Common myeloid progenitor, CD34-positive (primary cell): ENCODE measurements around the gene KIFAP3.
"Not testable (repeated sequence)": the region's sequence is repeated elsewhere in the genome, so short reads cannot be mapped to it uniquely, and the experiment has no call there.

Source experiments
- CTCF ChIA-PET: fragments of 350-600 bp; sonication (Branson Sonifier 250); formaldehyde crosslinking; loops from one replicate; lab custom pipeline; 2021; ENCODE audit warnings: antibody characterized with exemption; lab: Charles Lee
- POLR2A ChIA-PET: fragments of 350-600 bp; sonication (Branson Sonifier 250); formaldehyde crosslinking; loops from one replicate; lab custom pipeline; 2021; ENCODE audit warnings: antibody characterized with exemption; lab: Charles Lee
- DNase-seq, 3 donors: peaks; one replicate each; pipeline versions ENCODE4 v3.0.0 to v3.0.0-alpha.2; 2013
- H3K27ac ChIP-seq, 2 experiments: 1 replicate in 1 of 2; 2 replicates in 1 of 2; pipeline ENCODE4 v1.7.0; 2013; ENCODE audit warnings: inconsistent platforms in 2 of 2, low read length in 2 of 2, mild to moderate bottlenecking in 2 of 2, low read depth in 1 of 2, moderate library complexity in 1 of 2; ENCODE audit not compliant: severe bottlenecking in 2 of 2, insufficient read depth in 1 of 2, poor library complexity in 1 of 2
- H3K27me3 ChIP-seq, 5 experiments: replicated peaks in 2 of 5; 1 replicate in 3 of 5; 2 replicates in 2 of 5; pipeline versions ENCODE4 v1.6.1 to v1.7.0; 2013; ENCODE audit warnings: low read length in 4 of 5, mild to moderate bottlenecking in 2 of 5, moderate library complexity in 2 of 5, inconsistent platforms in 1 of 5; ENCODE audit not compliant: insufficient read depth in 5 of 5, control insufficient read depth in 4 of 5
- H3K36me3 ChIP-seq, 4 experiments: 1 replicate in 2 of 4; 2 replicates in 2 of 4; pipeline versions ENCODE4 v1.6.1 to v1.7.0; 2013; ENCODE audit warnings: low read length in 3 of 4, control low read depth in 1 of 4, mild to moderate bottlenecking in 1 of 4; ENCODE audit not compliant: control insufficient read depth in 4 of 4, insufficient read depth in 4 of 4
- H3K4me1 ChIP-seq, 4 experiments: 1 replicate in 3 of 4; 2 replicates in 1 of 4; pipeline versions ENCODE4 v1.6.1 to v1.7.1; 2013; ENCODE audit warnings: low read length in 3 of 4, mild to moderate bottlenecking in 3 of 4, control low read depth in 1 of 4, inconsistent platforms in 1 of 4, moderate library complexity in 1 of 4; ENCODE audit not compliant: control insufficient read depth in 4 of 4, insufficient read depth in 4 of 4; ENCODE audit errors: control extremely low read depth in 1 of 4
- H3K4me3 ChIP-seq, 7 experiments: 1 replicate in 4 of 7; 2 replicates in 3 of 7; pipeline versions ENCODE4 v1.5.1 to v1.7.0; 2013; ENCODE audit warnings: mild to moderate bottlenecking in 7 of 7, low read length in 6 of 7, moderate library complexity in 6 of 7, inconsistent platforms in 2 of 7, low read depth in 2 of 7, control low read depth in 1 of 7; ENCODE audit not compliant: insufficient read depth in 4 of 7, control insufficient read depth in 1 of 7; ENCODE audit errors: extremely low read depth in 1 of 7
- H3K9me3 ChIP-seq, 5 experiments: 1 replicate in 4 of 5; 2 replicates in 1 of 5; pipeline versions ENCODE4 v1.6.1 to v1.7.1; 2013; ENCODE audit warnings: low read length in 4 of 5, mild to moderate bottlenecking in 2 of 5, inconsistent platforms in 1 of 5, low read depth in 1 of 5, moderate library complexity in 1 of 5; ENCODE audit not compliant: control insufficient read depth in 4 of 5, insufficient read depth in 2 of 5; ENCODE audit errors: control extremely low read depth in 1 of 5
- WGBS: methylation state at CpG from one replicate; pipeline ENCODE4 v1.1.5; 2013; ENCODE audit not compliant: insufficient coverage; 5-methylcytosine and 5-hydroxymethylcytosine counted together

KIFAP3 gene

DNA sequence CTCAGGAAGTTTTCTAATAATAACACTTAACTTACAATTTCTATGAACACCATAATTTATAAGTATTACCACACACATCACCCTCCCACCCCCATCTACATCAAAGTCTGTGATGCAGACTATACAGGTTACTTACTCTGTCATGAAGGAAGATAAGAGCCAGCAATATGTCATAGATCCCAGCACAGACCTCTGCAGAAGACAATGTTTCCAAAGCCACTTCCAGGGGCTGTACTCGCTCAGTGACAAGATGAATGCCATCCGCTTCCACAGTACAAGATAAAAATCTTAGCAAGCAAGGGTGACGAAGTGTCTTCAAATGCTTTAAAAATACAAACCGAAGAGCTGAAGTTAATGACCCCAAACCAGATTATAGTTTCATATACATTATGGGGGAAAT, 196.0 kb downstream of the KIFAP3 start:
- no peaks in the 10 kb centered on the region for H3K9me3 ChIP-seq
- H3K27me3 ChIP-seq = no peaks in the 10 kb centered on the region
- ChIA-PET CTCF (interaction anchor here (0.8 to 0.9 kb wide), 2 partner anchors 11 to 13 kb away, joined by 3 read pairs; no protein-coding TSS in a partner anchor), POLR2A (no interaction called here)
- 100% methylated on average over 1 of the region's 4 CpGs for WGBS
- DNase-seq = no peak
- H3K27ac ChIP-seq = no peak overlapping the region
- H3K4me3 ChIP-seq = no peak overlapping the region
- H3K36me3 ChIP-seq = peaks cover 25 to 52% (median 31%) of the 10 kb centered on the region in 4 experiments
- H3K4me1 ChIP-seq = peaks cover 7 to 18% (median 8%) of the 10 kb centered on the region in 4 experiments

DNA sequence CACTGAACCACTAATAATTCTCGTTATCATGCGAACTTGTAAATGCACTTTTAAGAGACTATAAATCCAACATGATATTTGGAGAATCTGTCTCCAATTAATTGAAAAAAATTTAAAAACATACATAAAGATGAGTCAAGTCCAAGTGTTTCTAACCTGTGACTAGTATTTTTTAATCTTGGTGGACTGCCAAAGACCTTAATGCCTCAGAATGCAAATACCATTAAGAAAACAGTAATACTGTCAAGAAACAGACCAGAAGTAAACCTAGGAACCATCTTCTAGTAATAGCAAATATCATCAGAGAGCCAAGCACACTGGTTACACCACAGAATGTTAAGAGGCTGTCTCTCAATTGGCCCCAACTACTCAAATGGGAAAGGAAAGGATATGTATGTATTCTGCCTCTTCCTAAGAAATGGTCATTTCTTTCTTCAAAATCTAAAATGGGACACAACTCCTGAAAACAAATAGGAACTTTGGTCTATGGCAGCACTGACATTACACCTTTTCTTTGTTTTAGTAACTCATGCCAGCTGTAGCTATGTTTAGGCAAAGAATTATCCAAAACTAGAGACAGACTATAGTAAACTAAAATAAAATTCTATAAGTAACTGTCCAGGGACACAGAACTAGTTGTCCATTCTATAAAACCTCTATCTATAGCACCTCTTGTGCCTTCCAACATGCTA, 196.5 kb downstream of the KIFAP3 start:
- ChIA-PET POLR2A (no interaction called here), CTCF (interaction anchor here (0.8 to 0.9 kb wide), 2 partner anchors 11 to 13 kb away, joined by 3 read pairs; no protein-coding TSS in a partner anchor)
- H3K9me3 ChIP-seq = no peaks in the 10 kb centered on the region
- no peak overlapping the region for H3K27ac ChIP-seq
- WGBS = no CpG with 5 or more reads among the region's 2 CpGs
- H3K4me3 ChIP-seq = no peak overlapping the region
- H3K27me3 ChIP-seq = no peaks in the 10 kb centered on the region
- H3K4me1 ChIP-seq = peaks cover 6 to 14% (median 7%) of the 10 kb centered on the region in 4 experiments
- H3K36me3 ChIP-seq = peaks cover 29 to 57% (median 33%) of the 10 kb centered on the region in 4 experiments
- no peak for DNase-seq

DNA sequence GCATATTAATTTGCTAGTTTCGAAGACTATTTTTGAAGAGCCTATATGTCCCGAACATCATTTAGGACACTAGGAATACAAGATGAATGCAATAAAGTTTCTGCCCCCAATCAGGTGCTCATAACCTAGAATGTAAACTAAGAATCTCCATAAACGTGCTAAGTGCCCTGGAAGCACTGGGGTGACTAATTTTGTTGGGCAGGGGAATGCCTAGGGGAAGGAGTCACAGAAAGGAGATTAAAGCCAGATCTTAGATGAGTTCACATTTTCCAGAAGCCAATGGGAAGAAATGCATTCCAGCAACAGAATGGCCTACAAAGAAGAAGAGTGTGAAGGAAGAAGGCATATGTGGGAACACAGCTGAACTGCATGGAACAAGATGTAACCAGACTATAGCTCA, 200.3 kb downstream of the KIFAP3 start:
- peaks cover 44 to 86% (median 58%) of the 10 kb centered on the region in 4 experiments for H3K36me3 ChIP-seq
- CTCF ChIA-PET = no interaction called here
- DNase-seq = no peak

DNA sequence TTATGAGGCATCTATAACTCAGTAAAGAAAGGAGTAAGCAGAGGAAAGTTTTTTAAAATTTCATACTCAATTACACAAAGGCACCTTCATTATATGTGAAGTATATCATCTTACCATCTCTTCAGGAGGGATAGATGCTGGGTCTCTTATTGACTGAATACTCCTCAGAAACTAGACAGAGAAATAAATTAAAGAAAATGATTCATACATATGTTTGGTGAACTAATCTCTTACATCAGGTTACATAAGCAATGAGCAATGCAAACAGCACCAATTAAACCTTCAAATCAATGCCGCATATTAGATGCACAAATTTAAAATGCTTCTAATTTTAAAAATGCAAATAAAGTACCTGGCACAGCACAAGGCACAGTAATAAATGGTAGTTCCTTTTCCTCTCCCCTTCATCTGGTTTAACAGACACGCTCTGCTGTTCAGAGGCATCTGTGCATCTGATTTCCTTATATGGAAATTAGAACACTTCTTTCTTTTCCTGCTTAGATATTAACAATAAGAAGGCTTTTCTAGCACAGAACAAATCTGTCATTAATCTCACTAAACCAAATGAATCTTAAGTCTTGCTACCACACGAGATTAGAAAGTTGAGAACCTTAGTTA, 200.8 kb downstream of the KIFAP3 start:
- ChIA-PET CTCF (interaction anchor here (0.5 to 1.9 kb wide), 2 partner anchors 13 to 50 kb away, joined by 3 read pairs; no protein-coding TSS in a partner anchor), POLR2A (interaction anchor here (0.6 kb wide), 1 partner anchor 59 kb away, joined by 7 read pairs; no protein-coding TSS in a partner anchor)
- Histone ChIP-seq H3K27ac (no peak overlapping the region), H3K4me1 (peaks cover 0 to 3% (median 0%) of the 10 kb centered on the region in 4 experiments), H3K36me3 (peaks cover 45 to 91% (median 61%) of the 10 kb centered on the region in 4 experiments), H3K27me3 (no peaks in the 10 kb centered on the region), H3K9me3 (peaks cover 0 to 11% (median 6%) of the 10 kb centered on the region in 5 experiments), H3K4me3 (no peak overlapping the region)
- WGBS = no CpG with 5 or more reads among the region's 3 CpGs
- no peak for DNase-seq

More for the DNA sequence above, 200.3 kb downstream of the KIFAP3 start:
- H3K27me3 ChIP-seq = no peaks in the 10 kb centered on the region
- WGBS = 100% methylated on average over 1 of the region's 3 CpGs
- POLR2A ChIA-PET = interaction anchor here (0.6 kb wide), 1 partner anchor 60 kb away, joined by 7 read pairs; no protein-coding TSS in a partner anchor
- peaks cover 0 to 11% (median 6%) of the 10 kb centered on the region in 5 experiments for H3K9me3 ChIP-seq
- H3K4me1 ChIP-seq = peaks cover 3 to 8% (median 5%) of the 10 kb centered on the region in 4 experiments
- no peak overlapping the region for H3K27ac ChIP-seq
- H3K4me3 ChIP-seq = no peak overlapping the region

DNA sequence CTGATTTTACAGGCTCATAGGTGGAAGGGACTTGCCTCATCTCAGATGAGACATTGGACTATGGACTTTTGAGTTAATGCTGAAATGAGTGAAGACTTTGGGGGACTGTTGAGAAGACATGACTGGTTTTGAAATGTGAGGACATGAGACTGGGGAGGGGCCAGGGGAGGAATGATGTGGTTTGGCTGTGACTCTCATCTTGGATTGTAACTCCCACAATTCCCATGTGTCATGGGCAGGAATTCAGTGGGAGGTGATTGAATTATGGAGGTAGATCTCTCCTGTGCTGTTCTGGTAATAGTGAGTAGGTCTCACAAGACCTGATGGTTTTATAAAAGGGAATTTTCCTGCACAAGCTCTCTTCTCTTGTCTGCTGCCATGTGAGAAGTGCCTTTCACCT, 201.6 kb downstream of the KIFAP3 start:
- Histone ChIP-seq H3K36me3 (peaks cover 49 to 95% (median 62%) of the 10 kb centered on the region in 4 experiments), H3K4me1 (no peaks in the 10 kb centered on the region), H3K9me3 (peaks cover 0 to 11% (median 6%) of the 10 kb centered on the region in 5 experiments), H3K4me3 (no peak overlapping the region), H3K27me3 (no peaks in the 10 kb centered on the region), H3K27ac (no peak overlapping the region)
- no peak for DNase-seq
- POLR2A ChIA-PET = no interaction called here
- CTCF ChIA-PET = interaction anchor here (1.1 to 1.9 kb wide), 2 partner anchors 14 to 19 kb away, joined by 3 read pairs; no protein-coding TSS in a partner anchor

DNA sequence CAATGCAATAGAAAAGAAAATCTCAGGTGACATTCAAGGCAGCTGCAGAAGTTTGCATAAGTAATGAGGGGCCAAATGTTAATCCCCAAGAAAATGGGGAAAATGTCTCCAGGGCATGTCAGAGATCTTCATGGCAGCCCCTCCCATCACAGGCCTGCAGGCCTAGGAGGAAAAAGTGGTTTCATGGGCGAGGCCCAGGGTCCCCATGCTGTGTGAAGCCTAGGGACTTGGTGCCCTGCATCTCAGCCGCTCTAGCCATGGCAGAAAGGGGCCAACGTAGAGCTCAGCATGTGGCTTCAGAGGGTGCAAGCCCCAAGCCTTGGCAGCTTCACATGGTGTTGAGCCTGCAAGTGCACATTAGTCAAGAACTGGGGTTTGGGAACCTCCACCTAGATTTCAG, 202.5 kb downstream of the KIFAP3 start:
- peaks cover 50 to 94% (median 64%) of the 10 kb centered on the region in 4 experiments for H3K36me3 ChIP-seq
- POLR2A ChIA-PET = not testable (repeated sequence)

More for the DNA sequence above, 202.5 kb downstream of the KIFAP3 start:
- not testable (repeated sequence) for DNase-seq, H3K27ac ChIP-seq, H3K4me3 ChIP-seq, H3K4me1 ChIP-seq, H3K27me3 ChIP-seq
- H3K9me3 ChIP-seq = peaks cover 0 to 11% (median 6%) of the 10 kb centered on the region in 5 experiments
- CTCF ChIA-PET = interaction anchor here (1.1 to 1.9 kb wide), 2 partner anchors 15 to 18 kb away, joined by 3 read pairs; no protein-coding TSS in a partner anchor
- WGBS = 100% methylated on average over 3 of the region's 3 CpGs
